Neutrophil (primary cell): Measurements from ENCODE around the gene TMEM269.

ENCODE experiments used
- H3K27ac ChIP-seq: fragments of 200-600 bp; sonication (generic); 2 replicates; pipeline ENCODE4 v1.5.1; 2016; ENCODE audit warnings: mild to moderate bottlenecking, moderate library complexity
- H3K27me3 ChIP-seq: fragments of 200-600 bp; sonication (generic); 2 replicates; pipeline ENCODE4 v1.6.0; 2016; ENCODE audit warnings: mild to moderate bottlenecking
- H3K36me3 ChIP-seq: fragments of 200-600 bp; sonication (generic); 2 replicates; pipeline ENCODE4 v1.5.1; 2017
- H3K4me1 ChIP-seq, 2 experiments: fragments of 200-600 bp in 1 of 2; sonication (generic) in 1 of 2; 1 replicate in 1 of 2; 2 replicates in 1 of 2; pipeline versions ENCODE4 v1.5.1 to v1.6.1; 2013 to 2016; ENCODE audit warnings: low read depth in 1 of 2, low read length in 1 of 2, mild to moderate bottlenecking in 1 of 2, moderate library complexity in 1 of 2; ENCODE audit not compliant: control insufficient read depth in 1 of 2, insufficient read depth in 1 of 2
- H3K4me3 ChIP-seq, 2 experiments: fragments of 200-600 bp in 1 of 2; sonication (generic) in 1 of 2; 1 replicate in 1 of 2; 2 replicates in 1 of 2; pipeline ENCODE4 v1.5.1; 2013 to 2016; ENCODE audit warnings: low read depth in 1 of 2, low read length in 1 of 2, mild to moderate bottlenecking in 1 of 2, moderate library complexity in 1 of 2
- H3K9me3 ChIP-seq: fragments of 200-600 bp; sonication (generic); 2 replicates; pipeline ENCODE4 v1.5.1; 2016
- TF ChIP-seq, protein P1 (sequence below): fragments of 200-600 bp; sonication (generic); IDR thresholded peaks from 2 replicates; pipeline ENCODE4 v1.5.1; 2016; ENCODE audit warnings: antibody characterized with exemption

Gene TMEM269

DNA sequence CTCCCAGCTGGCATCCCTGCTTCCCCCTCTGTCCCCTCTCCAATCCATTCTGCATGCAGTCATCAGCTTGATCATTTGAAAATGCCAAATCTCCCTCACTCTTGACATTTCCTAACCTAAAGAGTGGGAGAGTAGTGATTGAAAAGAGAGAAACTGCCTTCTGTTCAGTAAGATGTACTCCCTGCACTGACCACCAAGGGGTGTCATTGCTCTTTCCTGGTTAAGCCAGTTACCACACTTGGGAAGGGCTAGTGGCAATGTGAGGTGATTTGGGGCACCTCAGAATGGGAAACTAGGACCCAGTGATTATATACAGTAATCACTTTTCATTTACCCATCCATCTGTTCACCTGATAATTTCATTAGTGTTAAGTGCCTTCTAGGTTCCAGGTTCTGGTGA lies 6.9 kb upstream of the TMEM269 start:
- Histone ChIP-seq H3K36me3 (peaks cover 85% of the 10 kb centered on the region), H3K27ac (no peak overlapping the region), H3K4me3 (no peak overlapping the region), H3K9me3 (no peaks in the 10 kb centered on the region), H3K4me1 (no peaks in the 10 kb centered on the region), H3K27me3 (no peaks in the 10 kb centered on the region)
- TF ChIP-seq, protein P1, sequence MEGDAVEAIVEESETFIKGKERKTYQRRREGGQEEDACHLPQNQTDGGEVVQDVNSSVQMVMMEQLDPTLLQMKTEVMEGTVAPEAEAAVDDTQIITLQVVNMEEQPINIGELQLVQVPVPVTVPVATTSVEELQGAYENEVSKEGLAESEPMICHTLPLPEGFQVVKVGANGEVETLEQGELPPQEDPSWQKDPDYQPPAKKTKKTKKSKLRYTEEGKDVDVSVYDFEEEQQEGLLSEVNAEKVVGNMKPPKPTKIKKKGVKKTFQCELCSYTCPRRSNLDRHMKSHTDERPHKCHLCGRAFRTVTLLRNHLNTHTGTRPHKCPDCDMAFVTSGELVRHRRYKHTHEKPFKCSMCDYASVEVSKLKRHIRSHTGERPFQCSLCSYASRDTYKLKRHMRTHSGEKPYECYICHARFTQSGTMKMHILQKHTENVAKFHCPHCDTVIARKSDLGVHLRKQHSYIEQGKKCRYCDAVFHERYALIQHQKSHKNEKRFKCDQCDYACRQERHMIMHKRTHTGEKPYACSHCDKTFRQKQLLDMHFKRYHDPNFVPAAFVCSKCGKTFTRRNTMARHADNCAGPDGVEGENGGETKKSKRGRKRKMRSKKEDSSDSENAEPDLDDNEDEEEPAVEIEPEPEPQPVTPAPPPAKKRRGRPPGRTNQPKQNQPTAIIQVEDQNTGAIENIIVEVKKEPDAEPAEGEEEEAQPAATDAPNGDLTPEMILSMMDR = peak; percentile 44

DNA sequence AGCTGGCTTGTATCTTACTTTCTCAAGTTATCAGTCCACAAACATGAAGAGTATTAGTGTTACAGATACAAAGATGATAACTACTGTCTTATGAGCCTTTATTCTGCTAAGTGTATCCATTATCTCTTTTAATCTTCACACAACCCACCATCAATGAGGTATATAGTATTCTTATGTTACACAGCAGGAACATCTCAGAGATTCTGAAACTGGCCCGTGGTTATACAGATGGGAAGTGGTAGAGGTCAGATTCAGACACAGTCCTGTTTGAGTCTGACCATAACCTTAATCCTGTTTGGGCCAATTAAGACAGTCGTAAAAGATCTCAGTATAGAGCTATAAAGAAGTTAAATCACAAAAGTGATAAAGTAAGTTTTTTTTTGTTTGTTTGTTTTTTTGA lies 5.1 kb upstream of the TMEM269 start:
- H3K9me3 ChIP-seq = no peaks in the 10 kb centered on the region
- peaks cover 79% of the 10 kb centered on the region for H3K36me3 ChIP-seq
- H3K27ac ChIP-seq = no peak overlapping the region
- TF ChIP-seq, protein P1 = no peak
- H3K4me3 ChIP-seq = no peak overlapping the region
- peaks cover 10% of the 10 kb centered on the region for H3K27me3 ChIP-seq
- peaks cover 0 to under 1% of the 10 kb centered on the region in 2 experiments for H3K4me1 ChIP-seq

DNA sequence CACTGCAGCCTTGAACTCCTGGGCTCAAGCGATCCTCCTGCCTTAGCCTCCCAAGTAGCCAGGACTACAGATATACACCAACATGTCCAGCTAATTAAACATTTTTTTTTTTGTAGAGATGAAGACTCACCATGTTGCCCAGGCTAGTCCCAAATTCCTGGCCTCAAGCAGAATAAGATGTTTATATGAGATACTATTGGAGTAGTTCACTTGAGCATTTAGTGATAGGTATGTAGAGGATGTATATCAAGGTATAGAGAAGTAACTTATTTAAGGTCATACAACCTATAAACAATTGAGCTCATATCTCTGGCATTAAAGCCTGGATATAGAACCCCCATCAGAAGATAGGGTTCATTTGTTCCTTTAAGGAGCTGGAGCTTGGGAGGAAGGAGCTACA lies 4.6 kb upstream of the TMEM269 start:
- H3K27me3 ChIP-seq = peaks cover 14% of the 10 kb centered on the region
- peaks cover 2 to 5% of the 10 kb centered on the region in 2 experiments for H3K4me1 ChIP-seq
- H3K36me3 ChIP-seq = peaks cover 75% of the 10 kb centered on the region
- no peaks in the 10 kb centered on the region for H3K9me3 ChIP-seq
- H3K4me3 ChIP-seq = no peak overlapping the region
- H3K27ac ChIP-seq = no peak overlapping the region
- TF ChIP-seq, protein P1 = no peak

DNA sequence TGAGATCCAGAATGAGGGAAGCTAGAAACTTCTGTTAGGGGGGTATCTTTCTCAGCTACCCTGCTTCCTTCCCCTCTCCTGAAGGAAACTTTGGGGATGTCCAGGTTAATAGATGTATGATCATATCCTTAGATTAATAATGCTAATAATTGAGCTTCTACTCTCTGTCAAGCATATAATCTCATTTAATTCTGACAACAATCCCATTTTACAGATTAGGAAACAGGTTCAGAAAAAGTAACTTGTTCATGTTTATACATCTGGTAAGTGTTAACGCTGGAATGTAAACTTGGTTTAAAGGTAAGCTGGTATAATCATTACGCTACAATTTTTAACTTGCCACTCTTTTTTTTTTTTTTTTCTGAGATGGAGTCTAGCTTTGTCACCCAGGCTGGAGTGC lies 1.7 kb upstream of the TMEM269 start:
- Histone ChIP-seq H3K4me3 (no peak overlapping the region), H3K4me1 (peaks cover 5 to 9% of the 10 kb centered on the region in 2 experiments), H3K9me3 (no peaks in the 10 kb centered on the region), H3K27me3 (peaks cover 34% of the 10 kb centered on the region), H3K27ac (no peak overlapping the region), H3K36me3 (peaks cover 46% of the 10 kb centered on the region)
- TF ChIP-seq, protein P1 = no peak

DNA sequence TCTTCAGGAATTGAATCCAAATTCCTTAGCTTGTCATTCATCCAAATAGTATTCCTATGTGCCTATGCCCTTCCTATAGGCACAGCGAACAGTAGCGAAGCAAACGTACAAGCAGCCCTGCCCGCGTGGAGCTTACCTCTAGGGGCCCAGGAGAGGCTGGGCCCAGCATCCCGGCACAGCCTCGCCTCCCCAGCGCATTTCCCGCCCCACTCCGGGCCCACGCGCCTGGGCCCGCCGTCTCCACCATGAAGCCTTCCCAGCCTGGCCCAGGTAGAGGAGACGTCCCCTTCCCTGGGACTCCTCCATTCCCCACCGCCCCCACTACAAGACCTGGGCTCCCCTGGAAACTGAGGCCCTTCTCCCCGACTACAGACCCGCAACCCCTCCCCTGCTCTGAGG lies 245 bp upstream of the TMEM269 start:
- H3K36me3 ChIP-seq = peaks cover 39% of the 10 kb centered on the region
- H3K27ac ChIP-seq = no peak overlapping the region
- H3K4me1 ChIP-seq = peaks cover 5 to 9% of the 10 kb centered on the region in 2 experiments
- H3K9me3 ChIP-seq = no peaks in the 10 kb centered on the region
- TF ChIP-seq, protein P1 = no peak
- H3K4me3 ChIP-seq = no peak overlapping the region
- peaks cover 34% of the 10 kb centered on the region for H3K27me3 ChIP-seq

DNA sequence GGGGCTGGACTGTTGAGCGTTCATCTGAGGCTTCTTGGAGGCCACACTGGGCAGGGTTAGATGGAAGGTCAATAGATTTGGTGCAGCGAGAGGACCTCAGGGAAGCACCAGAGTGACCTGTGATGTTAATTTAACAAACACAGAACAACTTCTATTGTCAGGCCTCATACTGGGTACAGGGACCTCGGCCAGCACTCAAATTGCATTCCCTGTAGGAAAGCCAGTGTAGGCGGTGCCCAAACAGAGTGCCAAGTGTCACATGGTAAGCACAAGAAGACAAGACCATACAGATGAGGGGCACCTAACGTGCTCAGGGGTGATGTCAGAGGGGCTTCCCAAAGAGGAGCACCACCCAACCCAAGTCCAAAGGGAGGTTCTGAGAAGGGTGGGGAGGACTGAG lies 1.3 kb downstream of the TMEM269 start:
- no peak overlapping the region for H3K27ac ChIP-seq
- TF ChIP-seq, protein P1 = no peak
- H3K36me3 ChIP-seq = peaks cover 26% of the 10 kb centered on the region
- H3K4me1 ChIP-seq = peaks cover 5 to 9% of the 10 kb centered on the region in 2 experiments
- peaks cover 34% of the 10 kb centered on the region for H3K27me3 ChIP-seq
- no peaks in the 10 kb centered on the region for H3K9me3 ChIP-seq
- H3K4me3 ChIP-seq = no peak overlapping the region
